Measurements from ENCODE around the gene PATZ1.
A peak's percentile ranks its signal among the peaks of the same experiment; 100 is the strongest.

The PATZ1 gene

GRCh38 chr22:31313366-31314147 is 32.6 kb downstream of the PATZ1 start:
- no peaks in the 10 kb centered on the region for H3K27me3 Mint-ChIP-seq (ENCODE audit: low read depth)
- H3K4me3 Mint-ChIP-seq: no peak overlapping the region
- peaks cover 21% of the 10 kb centered on the region for H3K36me3 Mint-ChIP-seq (ENCODE audit: low read depth)
- peaks cover 7% of the 10 kb centered on the region for H3K4me1 Mint-ChIP-seq (ENCODE audit: low read depth)
- DNase-seq (ENCODE audit: low spot score): peak; percentile 36
- peaks cover 12% of the 10 kb centered on the region for H3K9me3 Mint-ChIP-seq
- H3K27ac Mint-ChIP-seq: no peak overlapping the region

GRCh38 chr22:31308181-31308580 is 38.0 kb downstream of the PATZ1 start:
- H3K4me3 Mint-ChIP-seq: peak overlapping the region; percentile 33
- no peak for DNase-seq (ENCODE audit: low spot score)
- peak overlapping the region; percentile 81 for H3K27ac Mint-ChIP-seq
- no peaks in the 10 kb centered on the region for H3K9me3 Mint-ChIP-seq
- H3K27me3 Mint-ChIP-seq (ENCODE audit: low read depth): no peaks in the 10 kb centered on the region
- peaks cover 3% of the 10 kb centered on the region for H3K36me3 Mint-ChIP-seq (ENCODE audit: low read depth)
- H3K4me1 Mint-ChIP-seq (ENCODE audit: low read depth): peaks cover 17% of the 10 kb centered on the region

GRCh38 chr22:31305194-31305593 is 41.0 kb downstream of the PATZ1 start:
- Mint-ChIP-seq H3K27me3 (ENCODE audit: low read depth) (no peaks in the 10 kb centered on the region), H3K9me3 (no peaks in the 10 kb centered on the region), H3K4me1 (ENCODE audit: low read depth) (peaks cover 20% of the 10 kb centered on the region), H3K27ac (no peak overlapping the region), H3K36me3 (ENCODE audit: low read depth) (peaks cover 3% of the 10 kb centered on the region), H3K4me3 (no peak overlapping the region)
- DNase-seq (ENCODE audit: low spot score): no peak

- no peak overlapping the region for H3K27ac Mint-ChIP-seq
- no peaks in the 10 kb centered on the region for H3K27me3 Mint-ChIP-seq (ENCODE audit: low read depth)
- no peaks in the 10 kb centered on the region for H3K36me3 Mint-ChIP-seq (ENCODE audit: low read depth)
- H3K4me1 Mint-ChIP-seq (ENCODE audit: low read depth): peaks cover 10% of the 10 kb centered on the region
- no peaks in the 10 kb centered on the region for H3K9me3 Mint-ChIP-seq
- H3K4me3 Mint-ChIP-seq: no peak overlapping the region
- no peak for DNase-seq (ENCODE audit: low spot score)
Observed at GRCh38 chr22:31302537-31302936, 43.6 kb downstream of the PATZ1 start.

GRCh38 chr22:31302006-31302405 is 44.1 kb downstream of the PATZ1 start:
- no peak overlapping the region for H3K4me3 Mint-ChIP-seq
- H3K27me3 Mint-ChIP-seq (ENCODE audit: low read depth): no peaks in the 10 kb centered on the region
- peaks cover 12% of the 10 kb centered on the region for H3K4me1 Mint-ChIP-seq (ENCODE audit: low read depth)
- no peak overlapping the region for H3K27ac Mint-ChIP-seq
- no peaks in the 10 kb centered on the region for H3K9me3 Mint-ChIP-seq
- DNase-seq (ENCODE audit: low spot score): no peak
- H3K36me3 Mint-ChIP-seq (ENCODE audit: low read depth): no peaks in the 10 kb centered on the region

- Mint-ChIP-seq H3K4me1 (ENCODE audit: low read depth) (peaks cover 19% of the 10 kb centered on the region), H3K27ac (no peak overlapping the region), H3K4me3 (no peak overlapping the region), H3K36me3 (ENCODE audit: low read depth) (peaks cover 2% of the 10 kb centered on the region), H3K27me3 (ENCODE audit: low read depth) (no peaks in the 10 kb centered on the region), H3K9me3 (no peaks in the 10 kb centered on the region)
- no peak for DNase-seq (ENCODE audit: low spot score)
Observed at GRCh38 chr22:31300896-31301295, 45.2 kb downstream of the PATZ1 start.

- Mint-ChIP-seq H3K27ac (peak overlapping the region; percentile 38), H3K4me1 (ENCODE audit: low read depth) (peaks cover 35% of the 10 kb centered on the region), H3K9me3 (no peaks in the 10 kb centered on the region), H3K27me3 (ENCODE audit: low read depth) (no peaks in the 10 kb centered on the region), H3K36me3 (ENCODE audit: low read depth) (peaks cover 11% of the 10 kb centered on the region), H3K4me3 (peak overlapping the region; percentile 59)
- DNase-seq (ENCODE audit: low spot score): no peak
Observed at GRCh38 chr22:31295831-31296657, 50.1 kb downstream of the PATZ1 start.

- Mint-ChIP-seq H3K4me1 (ENCODE audit: low read depth) (peaks cover 37% of the 10 kb centered on the region), H3K9me3 (no peaks in the 10 kb centered on the region), H3K27me3 (ENCODE audit: low read depth) (no peaks in the 10 kb centered on the region), H3K4me3 (peak overlapping the region; percentile 59), H3K27ac (peak overlapping the region; percentile 38), H3K36me3 (ENCODE audit: low read depth) (peaks cover 13% of the 10 kb centered on the region)
- no peak for DNase-seq (ENCODE audit: low spot score)
Observed at GRCh38 chr22:31295360-31295759, 50.8 kb downstream of the PATZ1 start.

GRCh38 chr22:31292236-31292989 is 53.7 kb downstream of the PATZ1 start, which contains the start of gene PIK3IP1:
Gene PIK3IP1, minus strand, starts transcription at chr22:31292488. Its CDS starts 144 bp downstream, at chr22:31292344.
- Mint-ChIP-seq H3K9me3 (no peaks in the 10 kb centered on the region), H3K4me3 (peak within 1 kb of the TSS; percentile 94), H3K4me1 (ENCODE audit: low read depth) (peaks cover 60% of the 10 kb centered on the region), H3K27me3 (ENCODE audit: low read depth) (no peaks in the 10 kb centered on the region), H3K36me3 (ENCODE audit: low read depth) (peaks cover 31% of the 10 kb centered on the region), H3K27ac (peak within 1 kb of the TSS; percentile 93)
- DNase-seq (ENCODE audit: low spot score): peak; percentile 83

GRCh38 chr22:31291481-31292235 is 54.5 kb downstream of the PATZ1 start:
- Mint-ChIP-seq H3K9me3 (no peaks in the 10 kb centered on the region), H3K27ac (peak overlapping the region; percentile 93), H3K27me3 (ENCODE audit: low read depth) (no peaks in the 10 kb centered on the region), H3K4me3 (peak overlapping the region; percentile 94), H3K4me1 (ENCODE audit: low read depth) (peaks cover 60% of the 10 kb centered on the region), H3K36me3 (ENCODE audit: low read depth) (peaks cover 33% of the 10 kb centered on the region)
- DNase-seq (ENCODE audit: low spot score): no peak

- DNase-seq (ENCODE audit: low spot score): peak; percentile 96
- H3K4me1 Mint-ChIP-seq (ENCODE audit: low read depth): peaks cover 58% of the 10 kb centered on the region
- H3K4me3 Mint-ChIP-seq: peak overlapping the region; percentile 94
- H3K36me3 Mint-ChIP-seq (ENCODE audit: low read depth): peaks cover 36% of the 10 kb centered on the region
- H3K27me3 Mint-ChIP-seq (ENCODE audit: low read depth): no peaks in the 10 kb centered on the region
- peak overlapping the region; percentile 99 for H3K27ac Mint-ChIP-seq
- H3K9me3 Mint-ChIP-seq: no peaks in the 10 kb centered on the region
Observed at GRCh38 chr22:31290494-31291471, 55.4 kb downstream of the PATZ1 start.

- peaks cover 63% of the 10 kb centered on the region for H3K4me1 Mint-ChIP-seq (ENCODE audit: low read depth)
- DNase-seq (ENCODE audit: low spot score): no peak
- H3K27ac Mint-ChIP-seq: peak overlapping the region; percentile 99
- no peaks in the 10 kb centered on the region for H3K27me3 Mint-ChIP-seq (ENCODE audit: low read depth)
- H3K9me3 Mint-ChIP-seq: no peaks in the 10 kb centered on the region
- H3K4me3 Mint-ChIP-seq: peak overlapping the region; percentile 94
- peaks cover 48% of the 10 kb centered on the region for H3K36me3 Mint-ChIP-seq (ENCODE audit: low read depth)
Observed at GRCh38 chr22:31289344-31289743, 56.8 kb downstream of the PATZ1 start.

Measured in T-helper 2 cell treated with Interferon-gamma antibody and Interleukin-4, amounts not matched to agents 5 μg/mL and 100 μg/mL, for 36 hours (primary cell).